GM19043 (cell line): Measurements from ENCODE around the gene TSPEAR.

Experiments
- ATAC-seq: cut with Tn5 transposase; IDR thresholded peaks from one replicate; pipeline ENCODE4 v1.9.1; 2021; ENCODE audit warnings: low read depth; ENCODE audit not compliant: unreplicated experiment

Gene TSPEAR

DNA sequence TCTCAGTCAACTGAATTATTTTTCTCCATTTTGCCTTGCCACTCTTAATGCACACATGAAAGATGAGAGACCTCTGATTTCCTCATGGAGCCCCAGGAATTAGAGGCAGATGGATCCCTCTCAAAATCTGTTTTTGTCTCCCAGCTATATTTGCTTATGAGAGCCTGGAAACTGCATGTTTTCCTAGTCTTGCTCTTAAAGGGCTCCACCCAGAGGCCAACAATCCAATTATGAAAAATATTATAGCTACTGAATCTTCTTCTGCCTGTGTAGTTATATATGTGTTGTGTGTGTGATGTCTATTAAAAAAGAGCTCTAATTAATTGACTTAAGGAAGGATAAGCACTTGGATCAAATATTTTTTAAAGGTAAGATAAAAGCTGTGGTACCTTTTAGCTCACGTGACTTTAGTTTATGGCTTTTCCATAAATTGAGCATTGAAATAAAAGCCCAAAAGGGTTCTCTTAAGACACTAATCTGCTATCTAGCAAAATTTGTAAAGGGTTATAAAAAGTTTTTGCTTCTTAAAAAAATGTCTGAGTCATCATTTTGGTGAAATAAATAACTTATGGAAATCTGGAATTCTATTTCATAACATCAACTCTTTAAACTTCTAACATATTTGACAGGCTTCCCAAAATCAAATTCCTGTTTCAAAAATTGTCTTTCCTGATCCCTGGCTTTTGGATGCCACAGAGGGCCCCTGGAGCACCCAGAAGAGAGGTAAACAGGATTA lies 31.2 kb upstream of the TSPEAR start:
- no peak for ATAC-seq

DNA sequence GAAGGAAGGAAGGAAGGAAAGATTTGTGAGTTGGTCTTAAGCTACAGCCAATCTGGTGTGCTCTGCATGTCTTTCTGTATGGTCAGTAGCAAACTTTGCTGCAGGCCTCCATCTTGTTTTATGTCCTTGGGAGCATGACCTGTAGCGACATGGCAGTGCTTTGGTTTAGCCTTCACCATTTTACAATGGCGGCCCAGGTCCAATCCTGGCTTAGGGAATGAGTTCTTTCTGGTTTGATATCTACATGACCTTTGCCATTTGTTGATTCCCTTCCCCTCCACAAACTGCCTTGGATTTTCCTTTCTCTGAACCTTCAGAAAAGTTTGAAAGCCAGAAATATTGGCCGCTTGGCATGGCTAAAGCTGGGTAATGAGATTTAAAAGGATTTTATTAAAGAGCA lies 30.5 kb upstream of the TSPEAR start:
- ATAC-seq, result no peak

DNA sequence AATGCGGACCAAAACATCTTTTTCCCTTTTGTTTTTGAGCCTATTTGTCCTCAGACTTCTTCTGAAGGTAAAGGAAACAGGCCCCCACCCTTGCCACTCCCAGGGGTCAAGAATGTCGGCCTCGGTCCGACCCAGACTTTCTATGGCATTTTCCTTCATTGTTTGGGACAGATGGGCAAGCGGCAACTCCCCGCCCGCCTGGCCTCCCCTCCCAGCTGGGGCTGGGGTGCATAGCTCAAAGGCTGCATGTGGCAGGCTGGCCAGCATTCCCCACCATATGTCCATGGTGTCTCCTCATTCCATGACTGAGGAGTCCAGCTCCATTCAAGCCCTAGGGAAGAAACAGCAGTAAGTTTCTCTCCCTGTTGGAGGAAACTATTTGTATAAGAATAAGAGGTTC lies 29.4 kb upstream of the TSPEAR start:
- ATAC-seq, result no peak

DNA sequence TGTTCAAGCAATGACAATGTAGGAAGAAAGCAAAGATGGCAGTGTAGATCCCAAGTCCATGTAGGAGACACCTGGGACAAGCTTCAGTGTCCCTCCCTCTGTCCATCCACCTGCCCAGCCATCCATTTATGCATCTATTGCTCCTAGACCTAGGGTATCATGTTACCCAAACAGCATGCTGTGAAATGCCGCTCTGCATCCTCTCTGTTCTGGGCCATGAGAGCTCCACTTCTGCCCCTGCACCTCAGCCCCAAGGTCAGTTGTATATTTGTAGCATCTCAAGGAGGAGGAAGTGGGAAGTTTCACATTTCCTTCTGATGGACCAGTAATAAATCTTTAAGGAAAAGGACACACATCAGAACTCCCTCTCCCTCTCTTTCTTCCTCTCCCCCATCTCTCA lies 27.9 kb upstream of the TSPEAR start:
- ATAC-seq, result no peak

DNA sequence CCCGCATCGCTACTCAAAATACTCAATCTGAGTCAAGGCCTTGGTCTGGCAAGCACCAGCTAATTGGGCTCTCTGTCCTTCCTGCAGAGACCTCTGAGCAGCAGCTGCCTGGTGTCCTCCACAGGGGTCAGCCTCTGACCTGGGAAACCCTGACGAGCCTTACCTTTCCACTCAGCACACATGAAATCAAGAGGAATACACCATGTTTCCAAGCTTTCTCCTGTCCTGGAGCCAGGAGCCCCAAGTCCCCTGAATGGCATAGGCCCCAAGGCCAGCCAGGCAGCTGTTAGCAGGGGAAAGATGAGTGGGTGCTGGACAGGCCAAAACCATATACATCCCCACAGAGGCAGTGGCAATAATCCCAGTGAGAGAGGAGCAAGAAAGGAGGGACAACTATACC lies 27.2 kb upstream of the TSPEAR start:
- ATAC-seq, result no peak

DNA sequence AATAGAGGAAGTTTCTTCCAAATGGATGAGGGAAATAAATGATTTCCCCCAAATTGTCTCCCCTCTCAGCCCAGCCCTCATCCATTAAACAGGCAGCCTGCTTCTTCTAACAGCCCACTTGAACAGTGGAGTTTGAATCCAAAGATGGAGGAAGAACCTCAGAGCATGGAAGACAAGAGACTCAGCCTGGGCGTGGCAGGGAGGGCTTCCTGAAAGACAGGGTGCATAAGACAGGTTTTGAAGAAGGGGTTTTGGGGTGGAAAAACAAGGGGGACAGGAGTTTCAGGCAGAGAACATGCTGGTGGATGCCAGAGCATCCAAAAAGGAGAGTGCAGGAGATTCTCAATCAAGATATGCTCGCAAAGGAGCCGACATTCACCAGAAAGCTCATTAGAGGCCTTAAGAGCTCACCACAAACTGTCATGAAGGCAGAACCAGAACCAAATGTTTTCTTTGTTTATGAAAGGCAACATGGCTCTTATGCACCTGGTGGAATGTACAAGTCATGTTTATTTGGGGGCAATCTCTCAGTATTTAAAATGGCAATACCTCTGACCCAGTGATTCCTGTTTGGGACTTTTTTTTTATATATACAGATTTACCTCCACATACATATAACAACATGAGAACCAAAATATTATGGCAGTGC lies 26.5 kb upstream of the TSPEAR start:
- ATAC-seq, result no peak

DNA sequence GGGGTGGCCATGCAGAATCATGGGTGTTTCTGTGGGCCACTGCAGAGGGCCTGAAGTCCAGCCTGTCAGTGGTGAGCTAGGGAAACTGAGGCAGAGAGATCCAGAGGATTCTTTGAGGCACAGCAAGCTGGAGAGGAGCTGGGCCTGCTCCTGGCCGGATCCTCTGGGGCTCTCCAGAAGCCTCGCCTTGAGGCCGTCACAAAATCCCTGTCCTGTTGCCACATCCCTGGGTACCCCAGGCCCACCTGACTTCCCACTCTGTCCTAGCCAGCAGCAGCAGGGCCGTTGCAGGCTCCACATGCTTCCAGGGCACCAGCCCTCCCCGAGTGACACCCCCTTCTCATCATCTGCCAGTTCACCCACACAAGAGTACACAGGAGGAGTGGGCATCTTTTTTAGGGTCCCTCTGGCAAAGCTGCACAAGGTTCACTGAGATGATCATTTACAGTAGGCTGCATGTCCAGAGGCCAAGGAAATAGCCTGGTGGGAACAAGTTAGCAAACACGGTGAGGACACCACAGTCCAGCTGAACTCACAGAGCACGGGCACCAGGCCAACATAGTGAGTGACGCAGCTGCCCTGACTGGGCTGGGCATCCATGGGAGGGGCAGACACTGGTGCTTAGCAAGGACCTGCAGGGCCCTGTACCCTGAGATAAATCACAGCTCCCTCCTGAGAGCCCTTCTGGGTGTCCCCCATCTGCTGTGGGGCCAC lies 25.1 kb upstream of the TSPEAR start:
- ATAC-seq, result no peak

DNA sequence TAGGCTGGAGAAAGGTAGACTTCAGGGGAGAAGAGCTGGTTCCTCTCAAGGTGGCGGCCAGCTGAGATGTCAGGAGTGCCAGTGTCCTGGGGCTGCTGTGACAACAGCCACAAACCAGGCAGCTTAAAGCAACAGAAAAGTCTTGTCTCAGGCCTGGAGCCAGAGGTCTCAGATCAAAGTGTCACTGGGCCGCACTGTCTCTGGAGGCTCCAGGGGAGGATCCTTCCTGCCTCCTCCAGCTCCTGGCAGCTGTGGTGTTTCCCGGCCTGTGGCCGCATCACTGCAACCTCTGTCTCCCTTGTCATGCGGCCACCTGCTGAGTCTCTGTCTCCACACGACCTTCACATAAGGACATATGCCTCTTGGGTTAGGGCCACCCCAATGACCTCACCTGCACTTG lies 24.4 kb upstream of the TSPEAR start:
- ATAC-seq, result no peak

DNA sequence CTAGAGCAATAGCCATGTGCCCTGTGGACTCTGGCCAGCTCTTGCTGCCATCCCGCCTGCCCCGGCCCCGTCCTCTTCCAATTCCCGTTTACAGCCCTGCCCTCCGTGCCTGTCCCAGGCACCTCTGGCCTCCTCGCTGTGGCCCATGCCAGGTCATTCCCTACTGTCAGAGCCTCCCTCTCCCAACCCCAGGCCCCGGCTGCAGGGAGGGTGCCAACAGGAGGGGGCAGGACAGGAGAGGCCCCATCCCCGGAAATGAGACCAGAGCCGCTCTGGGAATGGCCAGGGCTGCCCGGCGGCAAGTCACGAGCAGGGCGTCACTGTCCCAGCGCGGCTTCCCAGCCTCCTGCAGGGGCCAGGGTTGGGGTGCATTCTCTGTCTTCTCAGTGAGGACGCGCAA lies 23.5 kb upstream of the TSPEAR start:
- ATAC-seq, result no peak

DNA sequence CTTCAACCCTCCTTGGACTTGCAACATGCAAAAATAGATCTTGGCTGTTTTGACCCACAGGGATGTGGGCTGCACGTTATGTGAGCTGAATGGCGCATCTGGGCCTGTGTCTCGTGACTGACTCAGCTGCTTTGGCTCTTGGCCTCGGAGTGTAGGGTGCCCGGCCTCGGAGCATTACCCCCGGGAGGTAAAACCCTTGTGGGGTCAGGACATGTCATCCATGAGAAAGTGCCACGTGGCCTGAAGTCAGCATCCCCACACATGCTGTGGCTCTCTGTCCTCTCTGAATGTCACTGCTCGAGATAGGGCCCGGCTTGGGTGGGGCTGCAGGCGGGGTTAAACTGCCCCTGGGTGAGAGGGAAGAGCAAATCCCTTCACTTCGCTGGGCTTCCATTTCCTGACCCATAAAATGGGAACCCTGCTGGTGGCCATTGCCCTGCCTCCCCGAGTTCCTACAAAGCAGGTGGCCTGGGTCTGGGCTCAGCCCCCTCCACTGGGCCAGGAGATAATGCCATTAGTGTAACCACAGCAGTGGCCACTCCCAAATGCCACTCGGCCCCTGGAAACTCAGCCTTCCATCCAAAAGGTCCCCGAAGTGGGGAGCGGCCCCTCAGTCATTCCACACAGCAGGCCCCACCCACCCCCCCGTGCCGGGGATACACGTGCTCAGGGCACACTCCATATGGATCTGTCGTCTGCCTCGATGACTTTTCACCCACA lies 22.8 kb upstream of the TSPEAR start:
- ATAC-seq, result no peak

DNA sequence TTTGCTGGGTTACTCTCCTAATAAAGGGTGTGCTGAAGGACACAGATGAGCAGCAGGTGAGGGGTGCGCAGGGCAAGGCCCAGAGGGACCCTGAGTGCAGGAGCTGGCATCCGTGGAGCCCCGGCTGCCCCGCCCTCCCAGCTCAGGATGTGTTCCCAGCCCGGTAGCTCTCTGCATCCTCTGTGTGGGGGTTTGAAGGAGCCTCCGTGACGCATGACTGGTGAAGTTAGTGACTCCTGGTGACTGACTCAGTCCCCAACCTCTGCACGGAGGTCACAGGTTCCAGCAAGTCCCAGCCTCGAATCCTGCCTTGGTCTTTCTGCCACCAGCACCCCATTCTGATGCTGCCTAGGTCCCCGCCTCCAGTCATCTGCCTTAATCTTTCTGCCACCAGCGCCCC lies 21.6 kb upstream of the TSPEAR start:
- no peak for ATAC-seq

DNA sequence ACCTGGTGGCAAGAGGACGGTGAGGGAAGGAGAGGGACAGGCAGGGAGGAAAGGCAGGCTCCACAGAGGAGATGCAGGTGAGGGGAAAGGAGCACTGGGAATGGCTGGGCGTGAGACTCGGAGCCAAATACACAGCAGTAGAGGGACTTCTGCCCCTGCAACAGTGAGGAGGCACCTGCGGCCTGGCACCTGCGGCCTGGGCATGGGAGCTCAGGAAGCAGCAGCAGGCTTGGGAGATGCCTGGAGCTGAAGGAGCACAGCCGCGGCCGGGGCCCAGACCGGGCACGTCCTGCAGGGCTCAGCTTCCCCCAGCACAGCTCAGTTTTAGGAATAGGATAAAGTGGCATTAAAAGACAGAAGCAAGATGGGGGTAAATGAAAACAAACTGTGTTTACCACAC lies 20.9 kb upstream of the TSPEAR start:
- no peak for ATAC-seq

DNA sequence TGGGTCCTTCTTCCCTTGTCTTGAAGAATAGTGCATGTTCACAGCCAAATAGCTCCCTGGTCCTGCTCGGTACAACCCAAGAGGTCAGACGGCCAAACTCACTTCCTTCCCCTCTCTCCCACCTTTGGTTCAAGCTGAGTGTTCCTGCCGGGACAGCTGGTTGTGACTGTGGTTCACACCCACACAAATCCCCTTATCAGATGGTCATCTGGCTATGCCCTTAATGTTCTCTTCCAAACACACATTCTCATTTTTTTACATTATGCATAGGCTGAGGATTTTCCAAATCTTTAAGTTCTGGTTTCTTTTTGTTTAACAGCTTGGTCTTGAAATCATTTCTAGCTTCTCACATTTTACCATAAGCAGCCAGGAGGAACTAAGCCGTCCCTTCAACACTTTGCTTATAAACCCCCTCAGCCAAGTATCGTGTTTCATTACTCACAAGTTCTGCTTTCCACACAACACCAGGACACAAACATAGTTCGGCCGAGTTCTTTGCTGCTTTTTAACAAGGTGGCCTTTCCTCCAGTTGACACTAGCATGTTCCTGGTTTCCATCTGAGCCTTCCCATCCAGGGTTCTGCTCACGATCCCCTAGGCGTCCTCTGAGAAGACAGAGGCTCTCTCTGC lies 19.7 kb upstream of the TSPEAR start:
- ATAC-seq, result no peak

DNA sequence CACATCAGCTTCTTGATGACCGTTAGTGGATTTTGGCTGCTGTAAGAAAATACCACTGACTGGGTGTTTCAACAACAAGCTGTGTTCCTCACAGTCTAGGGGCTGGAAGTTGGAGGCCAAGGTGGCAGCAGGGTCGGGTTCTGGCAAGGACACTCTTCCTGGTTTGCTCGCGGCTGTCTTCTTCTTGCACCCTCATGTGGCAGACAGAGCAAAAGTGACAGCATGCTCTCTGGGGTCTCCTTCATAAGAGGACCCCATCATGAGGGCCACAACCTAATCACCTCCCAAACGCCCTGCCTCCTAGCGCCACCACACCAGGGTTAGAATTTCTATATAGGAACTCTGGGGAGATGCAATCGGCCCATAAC lies 18.6 kb upstream of the TSPEAR start:
- ATAC-seq, result no peak

DNA sequence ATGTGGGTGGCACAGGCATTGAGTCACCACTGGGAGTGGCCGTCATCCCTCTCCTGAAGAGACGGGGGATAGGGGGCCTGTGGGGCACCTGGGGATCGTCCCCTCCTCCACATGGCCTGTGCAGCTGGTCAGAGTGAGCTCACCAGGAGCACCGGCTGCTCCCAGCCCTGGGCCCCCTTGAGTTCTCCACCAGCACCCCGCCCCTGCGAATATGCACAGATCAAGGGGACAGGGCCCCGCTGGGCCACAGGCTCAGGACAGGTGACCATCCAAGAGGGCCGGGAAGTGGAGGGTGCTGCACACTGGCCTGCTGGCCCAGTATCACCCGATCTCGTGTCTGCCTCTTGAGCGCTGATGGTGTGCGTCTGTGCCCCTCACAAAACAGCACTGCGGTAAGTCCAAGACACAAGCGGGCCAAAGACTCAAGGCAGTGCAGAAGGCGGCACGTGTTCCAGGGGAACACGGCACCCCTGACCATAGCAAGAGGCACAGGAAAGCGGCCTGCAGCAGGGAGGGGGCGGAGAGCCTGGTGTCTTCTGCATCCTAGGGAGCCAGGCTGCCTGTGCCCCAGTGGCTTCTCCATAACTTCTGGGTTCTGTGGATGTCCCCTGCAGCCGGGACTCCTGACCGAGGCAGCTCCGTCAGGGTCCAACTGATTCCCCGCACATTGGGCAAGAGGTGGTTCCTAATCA lies 18.1 kb upstream of the TSPEAR start:
- ATAC-seq, result no peak

DNA sequence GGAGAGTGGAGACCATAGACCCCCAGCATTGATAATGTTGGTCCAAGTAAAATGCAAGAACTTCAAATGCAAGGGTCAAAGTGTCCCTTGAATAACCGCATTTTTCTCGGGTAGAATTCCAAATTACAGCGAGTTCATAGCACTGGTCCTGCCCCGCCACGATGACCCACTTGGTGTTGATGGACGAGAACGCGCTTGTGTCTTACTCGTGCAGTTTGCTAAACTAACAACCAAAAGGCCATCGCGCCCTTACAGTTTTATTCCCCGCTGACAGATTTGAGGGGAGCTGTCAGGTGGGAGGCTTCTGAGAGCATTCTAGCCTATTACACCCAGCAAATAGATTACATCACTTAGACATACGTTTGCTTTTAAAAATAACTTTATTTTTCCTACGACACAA lies 17.3 kb upstream of the TSPEAR start:
- no peak for ATAC-seq

DNA sequence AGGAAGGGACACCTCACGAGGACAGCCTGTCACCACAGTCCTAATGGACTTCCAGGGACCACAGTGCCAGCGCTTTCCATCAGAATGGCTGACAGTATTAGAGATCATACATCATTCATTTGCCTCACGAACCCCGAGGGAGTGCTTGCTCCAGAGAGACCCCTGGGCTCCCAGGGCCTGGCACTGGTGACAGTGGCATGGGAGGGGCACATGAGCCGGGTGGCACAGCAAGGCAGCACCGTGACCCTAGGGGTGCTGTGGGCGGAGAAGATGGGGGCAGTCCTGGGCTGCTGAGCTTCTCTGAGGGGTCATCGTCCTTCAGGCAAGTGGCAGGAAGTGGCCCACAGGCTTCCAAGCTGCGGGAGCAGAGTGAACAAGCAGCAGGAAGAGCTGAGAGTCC lies 16.4 kb upstream of the TSPEAR start:
- ATAC-seq, result no peak

DNA sequence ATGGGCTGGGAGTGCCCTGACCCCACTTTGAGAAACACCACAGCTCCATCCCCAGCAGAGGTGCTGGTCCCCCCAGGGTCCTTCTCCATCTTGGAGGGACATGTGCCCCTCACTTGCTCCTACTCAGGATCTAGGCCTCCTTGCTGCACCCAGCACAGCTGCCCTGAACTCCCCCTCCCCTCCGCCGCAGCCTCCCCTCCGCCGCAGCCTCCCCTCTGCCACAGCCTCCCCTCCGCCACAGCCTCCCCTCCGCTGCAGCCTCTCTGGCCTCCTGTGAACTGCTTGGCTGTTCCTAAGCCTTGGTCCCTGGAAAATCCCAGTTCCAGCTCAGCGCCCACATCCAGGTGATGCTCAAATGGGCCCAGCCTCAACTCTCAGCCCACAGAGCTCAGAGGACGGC lies 15.9 kb upstream of the TSPEAR start:
- ATAC-seq, result no peak

DNA sequence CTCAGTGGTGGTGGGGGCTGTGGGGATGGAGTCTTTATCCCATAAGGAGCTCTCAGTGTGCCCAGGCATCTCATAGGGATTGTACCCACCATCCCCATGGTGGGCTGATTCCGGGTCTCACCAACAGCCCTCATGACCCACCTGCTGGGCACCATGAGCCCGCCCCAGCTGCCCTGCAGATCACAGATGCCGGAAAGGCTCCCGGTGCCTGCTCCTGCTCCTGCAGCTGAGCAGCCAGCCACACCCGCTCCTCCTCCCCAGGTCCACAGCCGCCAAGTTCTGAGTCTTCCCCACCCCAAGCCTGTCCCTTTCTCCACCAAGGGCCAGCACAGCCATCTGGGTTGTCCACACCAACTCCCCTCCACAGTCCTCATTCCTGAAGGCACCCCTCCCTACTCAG lies 15.5 kb upstream of the TSPEAR start:
- ATAC-seq, result no peak

DNA sequence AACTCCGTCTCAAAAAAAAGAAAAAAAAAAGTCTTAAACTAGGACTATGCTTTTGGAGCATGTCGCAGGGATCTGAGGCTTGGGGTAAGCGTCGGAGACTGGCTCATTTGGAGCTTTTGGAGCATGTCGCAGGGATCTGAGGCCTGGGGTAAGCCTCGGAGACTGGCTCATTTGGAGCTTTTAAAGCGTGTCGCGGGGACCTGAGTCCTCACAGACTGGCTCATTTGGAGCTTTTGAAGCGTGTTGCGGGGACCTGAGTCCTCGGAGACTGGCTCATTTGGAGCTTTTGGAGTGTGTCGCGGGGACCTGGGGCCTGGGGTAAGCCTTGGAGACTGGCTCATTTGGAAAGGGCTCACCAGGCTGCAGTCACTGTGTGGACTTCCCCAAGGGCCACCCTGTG lies 13.6 kb upstream of the TSPEAR start:
- no peak for ATAC-seq
